NCI-H146 (cell line): ENCODE measurements around the gene ADAD2.

Experiments used
- DNase-seq: peaks from one replicate; lab custom pipeline; 2025; lab: John Stamatoyannopoulos, UW

Gene ADAD2

GRCh38 chr16:84223456-84223855 lies 32.5 kb downstream of the ADAD2 start:
- no peak for DNase-seq

- DNase-seq, result no peak
Measured at GRCh38 chr16:84224554-84224953, 33.6 kb downstream of the ADAD2 start.

- DNase-seq, result no peak
Measured at GRCh38 chr16:84225126-84225525, 34.2 kb downstream of the ADAD2 start.

- no peak for DNase-seq
Measured at GRCh38 chr16:84225571-84225970, 34.6 kb downstream of the ADAD2 start.

GRCh38 chr16:84226026-84226425 lies 35.1 kb downstream of the ADAD2 start:
- no peak for DNase-seq

GRCh38 chr16:84227548-84227947 lies 36.6 kb downstream of the ADAD2 start:
- no peak for DNase-seq

GRCh38 chr16:84228256-84228838 lies 37.4 kb downstream of the ADAD2 start:
- DNase-seq, result peak; percentile 19

GRCh38 chr16:84229471-84229870 lies 38.5 kb downstream of the ADAD2 start:
- no peak for DNase-seq

- DNase-seq, result no peak
Measured at GRCh38 chr16:84232060-84232459, 41.1 kb downstream of the ADAD2 start.

- DNase-seq, result no peak
Measured at GRCh38 chr16:84232969-84233368, 42.0 kb downstream of the ADAD2 start.

GRCh38 chr16:84233748-84234147 lies 42.8 kb downstream of the ADAD2 start:
- DNase-seq, result no peak

- DNase-seq, result peak; percentile 59
Measured at GRCh38 chr16:84234321-84235241, 43.6 kb downstream of the ADAD2 start.

- no peak for DNase-seq
Measured at GRCh38 chr16:84236671-84237070, 45.7 kb downstream of the ADAD2 start.

- no peak for DNase-seq
Measured at GRCh38 chr16:84237994-84238750, 47.2 kb downstream of the ADAD2 start.

GRCh38 chr16:84239141-84239769 lies 48.3 kb downstream of the ADAD2 start:
- DNase-seq, result no peak

- no peak for DNase-seq
Measured at GRCh38 chr16:84239909-84240308, 49.0 kb downstream of the ADAD2 start, which contains the start of gene KCNG4. Gene KCNG4, minus strand, starts transcription at chr16:84240012. Its CDS starts 2,527 bp downstream, at chr16:84237485.

- DNase-seq, result no peak
Measured at GRCh38 chr16:84240455-84240854, 49.5 kb downstream of the ADAD2 start.

- no peak for DNase-seq
Measured at GRCh38 chr16:84241778-84242177, 50.8 kb downstream of the ADAD2 start.

- no peak for DNase-seq
Measured at GRCh38 chr16:84242839-84243238, 51.9 kb downstream of the ADAD2 start.

GRCh38 chr16:84243732-84244131 lies 52.8 kb downstream of the ADAD2 start:
- DNase-seq, result no peak

- no peak for DNase-seq
Measured at GRCh38 chr16:84244728-84245127, 53.8 kb downstream of the ADAD2 start.
